Tibial nerve (tissue), 4 donors: Measurements from ENCODE around the gene SLC36A4. TPM values are rescaled to one million over a fixed set of nuclear protein-coding genes. Genes with fewer than 3 reads are reported as not detected.

Experiments used
- DNase-seq, 2 donors: peaks; one replicate each; pipeline ENCODE4 v3.0.0-alpha.2; 2019; ENCODE audit warnings: low spot score in 2 of 2
- H3K27ac ChIP-seq, 4 donors: fragments of 200-600 bp; sonication (generic) in 3 of 4; one replicate each; pipeline ENCODE4 v1.5.1; 2017 to 2019; ENCODE audit warnings: mild to moderate bottlenecking in 1 of 4
- H3K27me3 ChIP-seq, 2 donors: fragments of 200-600 bp; sonication (generic) in 1 of 2; one replicate each; pipeline versions ENCODE4 v1.5.1 to v1.6.0; 2017 to 2019
- H3K36me3 ChIP-seq, 3 donors: fragments of 200-600 bp; sonication (generic); one replicate each; pipeline ENCODE4 v1.5.1; 2018 to 2019
- H3K4me1 ChIP-seq, 4 donors: fragments of 200-600 bp; sonication (generic) in 3 of 4; one replicate each; pipeline ENCODE4 v1.5.1; 2017 to 2019
- H3K4me3 ChIP-seq, 4 donors: fragments of 200-600 bp; sonication (generic) in 3 of 4; one replicate each; pipeline ENCODE4 v1.5.1; 2017 to 2019; ENCODE audit warnings: mild to moderate bottlenecking in 1 of 4, moderate library complexity in 1 of 4
- H3K9me3 ChIP-seq, 4 donors: fragments of 200-600 bp; sonication (generic) in 3 of 4; one replicate each; pipeline ENCODE4 v1.5.1; 2017 to 2019
- CTCF ChIP-seq, 5 experiments: fragments of 200-600 bp in 3 of 5; fragments of 450-650 bp in 2 of 5; sonication (generic) in 3 of 5; IDR thresholded peaks; one replicate each; pipeline ENCODE4 v1.5.1; 2016 to 2019; ENCODE audit warnings: antibody characterized with exemption in 5 of 5, mild to moderate bottlenecking in 3 of 5, moderate library complexity in 2 of 5
- EP300 ChIP-seq, 2 donors: sonication (generic); formaldehyde crosslinking; IDR thresholded peaks; one replicate each; pipeline ENCODE4 v1.6.1; 2017; ENCODE audit warnings: antibody characterized with exemption in 2 of 2, mild to moderate bottlenecking in 1 of 2
- POLR2A ChIP-seq, 2 donors: fragments of 450-650 bp; IDR thresholded peaks; one replicate each; pipeline ENCODE4 v1.6.1; 2017; ENCODE audit warnings: antibody characterized with exemption in 2 of 2, mild to moderate bottlenecking in 2 of 2, moderate library complexity in 2 of 2
- WGBS, 2 donors: methylation state at CpG; one replicate each; pipeline ENCODE4 v1.1.5; 2018; 5-methylcytosine and 5-hydroxymethylcytosine counted together
- total RNA-seq, 4 donors: library from RNA; depleted of rRNA; stranded (reverse); fragments of >200 nt; gene quantifications; one replicate each; pipeline ENCODE4 v1.1.0, GENCODE V29; 2016

SLC36A4 gene
- total RNA-seq, 4 donors from 2014 or later = 8.8 to 16.5 (median 12.6) TPM

- no peak for TF ChIP-seq POLR2A (IDR thresholded peaks at IDR 0.05)
- no peak for TF ChIP-seq EP300 (IDR thresholded peaks at IDR 0.05)
- no peak for TF ChIP-seq CTCF (IDR thresholded peaks at IDR 0.05)
- H3K9me3 ChIP-seq = no peaks in the 10 kb centered on the region
- no peak overlapping the region for H3K4me3 ChIP-seq
- H3K36me3 ChIP-seq = peaks cover 0 to 12% (median 0%) of the 10 kb centered on the region in 3 donors
- DNase-seq = no peak
- no peak overlapping the region for H3K27ac ChIP-seq
- 79 to 80% methylated on average over 6 of the region's 6 CpGs for WGBS, 2 donors
- H3K4me1 ChIP-seq = no peaks in the 10 kb centered on the region
- H3K27me3 ChIP-seq = no peaks in the 10 kb centered on the region
These were observed 52.3 kb downstream of the SLC36A4 start for GRCh38 chr11:93145390-93145915.

- no peak for DNase-seq
- no peak overlapping the region for H3K27ac ChIP-seq
- no peak for TF ChIP-seq POLR2A (IDR thresholded peaks at IDR 0.05)
- no peak for TF ChIP-seq EP300 (IDR thresholded peaks at IDR 0.05)
- no peak for TF ChIP-seq CTCF (IDR thresholded peaks at IDR 0.05)
- no peaks in the 10 kb centered on the region for H3K9me3 ChIP-seq
- no peak overlapping the region for H3K4me3 ChIP-seq
- peaks cover 0 to 12% (median 0%) of the 10 kb centered on the region in 3 donors for H3K36me3 ChIP-seq
- no peaks in the 10 kb centered on the region for H3K4me1 ChIP-seq
- no peaks in the 10 kb centered on the region for H3K27me3 ChIP-seq
These were observed 54.0 kb downstream of the SLC36A4 start for GRCh38 chr11:93143800-93144199.

- TF ChIP-seq EP300 (IDR thresholded peaks at IDR 0.05) = no peak
- TF ChIP-seq POLR2A (IDR thresholded peaks at IDR 0.05) = no peak
- TF ChIP-seq CTCF (IDR thresholded peaks at IDR 0.05) = no peak
These were observed 54.6 kb downstream of the SLC36A4 start for GRCh38 chr11:93143186-93143585.

GRCh38 chr11:93133488-93134109 is 64.2 kb downstream of the SLC36A4 start:
- no peak for TF ChIP-seq EP300 (IDR thresholded peaks at IDR 0.05)
- no peak for TF ChIP-seq CTCF (IDR thresholded peaks at IDR 0.05)
- Histone ChIP-seq H3K4me1 (no peaks in the 10 kb centered on the region), H3K9me3 (no peaks in the 10 kb centered on the region), H3K4me3 (no peak overlapping the region), H3K27me3 (no peaks in the 10 kb centered on the region), H3K27ac (no peak overlapping the region), H3K36me3 (no peaks in the 10 kb centered on the region)
- WGBS, 2 donors = 68 to 75% methylated on average over 4 of the region's 4 CpGs
- DNase-seq = no peak

More at GRCh38 chr11:93143186-93143585, 54.6 kb downstream of the SLC36A4 start:
- Histone ChIP-seq H3K36me3 (peaks cover 0 to 12% (median 0%) of the 10 kb centered on the region in 3 donors), H3K4me3 (no peak overlapping the region), H3K27me3 (no peaks in the 10 kb centered on the region), H3K27ac (no peak overlapping the region), H3K9me3 (no peaks in the 10 kb centered on the region), H3K4me1 (no peaks in the 10 kb centered on the region)
- no peak for DNase-seq

- no peaks in the 10 kb centered on the region for H3K4me1 ChIP-seq
- H3K27ac ChIP-seq = no peak overlapping the region
- no peak for TF ChIP-seq EP300 (IDR thresholded peaks at IDR 0.05)
- no peak for TF ChIP-seq POLR2A (IDR thresholded peaks at IDR 0.05)
- TF ChIP-seq CTCF (IDR thresholded peaks at IDR 0.05) = no peak
- no peak for DNase-seq
- 57 to 70% methylated on average over 1 of the region's 1 CpG for WGBS, 2 donors
- H3K27me3 ChIP-seq = no peaks in the 10 kb centered on the region
- no peak overlapping the region for H3K4me3 ChIP-seq
- H3K36me3 ChIP-seq = no peaks in the 10 kb centered on the region
- no peaks in the 10 kb centered on the region for H3K9me3 ChIP-seq
These were observed 65.0 kb downstream of the SLC36A4 start for GRCh38 chr11:93132836-93133235.
